ENCODE data around the gene RNF215.

Gene RNF215

DNA sequence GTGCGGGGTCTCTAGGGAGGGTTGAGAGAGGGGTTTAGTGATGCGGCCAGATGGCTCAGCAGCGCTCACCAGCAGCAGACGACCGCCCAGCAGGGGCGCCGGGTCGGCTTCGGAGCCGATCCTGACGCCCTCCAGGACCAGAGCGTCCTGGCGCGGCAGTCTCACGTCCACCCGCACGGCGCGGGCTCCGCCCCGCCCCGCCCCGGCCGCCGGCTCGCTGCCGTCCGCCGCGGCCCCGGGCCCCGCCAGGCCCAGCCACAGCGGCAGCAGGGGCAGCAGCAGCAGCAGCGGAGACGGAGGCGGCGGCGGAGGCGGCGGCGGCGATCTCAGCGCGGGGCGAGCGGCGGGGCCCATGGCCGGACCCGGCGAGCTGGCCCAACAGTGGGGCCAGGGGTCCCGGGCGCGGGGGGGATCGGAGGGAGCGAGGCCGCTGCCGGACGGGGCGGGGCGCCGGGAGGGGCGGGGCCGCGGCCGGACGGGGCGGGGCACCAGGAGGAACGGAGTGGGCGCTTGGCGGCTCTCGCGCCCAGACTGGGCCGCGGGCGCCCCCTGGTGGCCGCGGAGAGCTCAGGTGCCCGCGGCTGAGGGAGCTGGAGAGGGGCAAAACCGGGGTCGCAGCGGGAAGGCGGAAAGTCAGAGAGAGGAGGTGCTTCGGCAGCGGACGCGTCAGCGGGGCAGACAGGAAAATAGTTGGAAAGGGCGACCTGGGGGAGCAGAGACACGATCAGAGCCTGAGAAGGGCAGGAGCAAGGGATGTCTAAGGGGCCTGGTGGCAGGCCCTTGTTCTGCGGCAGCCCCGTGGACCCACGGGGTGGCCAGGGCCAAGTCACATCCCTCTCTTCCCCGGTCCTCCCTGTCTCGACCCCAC, at the start of gene RNF215:
Gene RNF215, minus strand, starts transcription at position 452 of the 868 bp plus-strand sequence. Its CDS starts 98 bp downstream, at position 354.
- DNase-seq, result peak; percentile 93
- Mint-ChIP-seq H3K36me3 (ENCODE audit: low read depth) (no peaks in the 10 kb centered on the region), H3K27ac (peak within 1 kb of the TSS; percentile 45), H3K9me3 (peaks cover 27% of the 10 kb centered on the region), H3K4me3 (peak within 1 kb of the TSS; percentile 86), H3K27me3 (ENCODE audit: low read depth, poor library complexity) (no peaks in the 10 kb centered on the region), H3K4me1 (peaks cover 26% of the 10 kb centered on the region)
- TF ChIP-seq, protein P1, sequence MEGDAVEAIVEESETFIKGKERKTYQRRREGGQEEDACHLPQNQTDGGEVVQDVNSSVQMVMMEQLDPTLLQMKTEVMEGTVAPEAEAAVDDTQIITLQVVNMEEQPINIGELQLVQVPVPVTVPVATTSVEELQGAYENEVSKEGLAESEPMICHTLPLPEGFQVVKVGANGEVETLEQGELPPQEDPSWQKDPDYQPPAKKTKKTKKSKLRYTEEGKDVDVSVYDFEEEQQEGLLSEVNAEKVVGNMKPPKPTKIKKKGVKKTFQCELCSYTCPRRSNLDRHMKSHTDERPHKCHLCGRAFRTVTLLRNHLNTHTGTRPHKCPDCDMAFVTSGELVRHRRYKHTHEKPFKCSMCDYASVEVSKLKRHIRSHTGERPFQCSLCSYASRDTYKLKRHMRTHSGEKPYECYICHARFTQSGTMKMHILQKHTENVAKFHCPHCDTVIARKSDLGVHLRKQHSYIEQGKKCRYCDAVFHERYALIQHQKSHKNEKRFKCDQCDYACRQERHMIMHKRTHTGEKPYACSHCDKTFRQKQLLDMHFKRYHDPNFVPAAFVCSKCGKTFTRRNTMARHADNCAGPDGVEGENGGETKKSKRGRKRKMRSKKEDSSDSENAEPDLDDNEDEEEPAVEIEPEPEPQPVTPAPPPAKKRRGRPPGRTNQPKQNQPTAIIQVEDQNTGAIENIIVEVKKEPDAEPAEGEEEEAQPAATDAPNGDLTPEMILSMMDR (IDR thresholded peaks at IDR 0.05), result peak; percentile 74

DNA sequence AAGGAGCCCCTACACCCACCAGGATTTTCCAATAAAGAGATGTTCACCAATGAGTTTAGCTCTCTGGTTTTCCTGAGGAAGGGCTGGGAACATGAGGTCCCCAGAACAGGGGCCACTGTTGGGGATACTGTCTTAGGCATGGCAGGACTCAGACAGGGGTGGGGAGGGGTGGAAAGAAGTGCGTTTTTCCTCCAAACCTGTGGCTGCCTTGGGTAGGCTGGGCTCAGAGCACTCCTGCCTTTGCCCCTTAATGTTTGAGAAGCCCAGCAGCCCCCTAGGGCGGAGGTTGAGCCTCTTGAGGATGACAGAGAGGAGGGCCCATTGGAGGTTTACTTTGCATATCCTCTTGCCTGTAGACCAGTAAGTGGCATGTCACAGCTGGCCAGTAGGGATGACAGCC, 49.0 kb upstream of the RNF215 start:
- H3K9me3 Mint-ChIP-seq, result no peaks in the 10 kb centered on the region
- TF ChIP-seq, protein P1 (IDR thresholded peaks at IDR 0.05), result no peak
- H3K27me3 Mint-ChIP-seq (ENCODE audit: low read depth, poor library complexity), result peaks cover 13% of the 10 kb centered on the region
- H3K27ac Mint-ChIP-seq, result no peak overlapping the region
- H3K4me1 Mint-ChIP-seq, result peaks cover 10% of the 10 kb centered on the region
- no peak for DNase-seq
- H3K4me3 Mint-ChIP-seq, result no peak overlapping the region
- H3K36me3 Mint-ChIP-seq (ENCODE audit: low read depth), result no peaks in the 10 kb centered on the region

DNA sequence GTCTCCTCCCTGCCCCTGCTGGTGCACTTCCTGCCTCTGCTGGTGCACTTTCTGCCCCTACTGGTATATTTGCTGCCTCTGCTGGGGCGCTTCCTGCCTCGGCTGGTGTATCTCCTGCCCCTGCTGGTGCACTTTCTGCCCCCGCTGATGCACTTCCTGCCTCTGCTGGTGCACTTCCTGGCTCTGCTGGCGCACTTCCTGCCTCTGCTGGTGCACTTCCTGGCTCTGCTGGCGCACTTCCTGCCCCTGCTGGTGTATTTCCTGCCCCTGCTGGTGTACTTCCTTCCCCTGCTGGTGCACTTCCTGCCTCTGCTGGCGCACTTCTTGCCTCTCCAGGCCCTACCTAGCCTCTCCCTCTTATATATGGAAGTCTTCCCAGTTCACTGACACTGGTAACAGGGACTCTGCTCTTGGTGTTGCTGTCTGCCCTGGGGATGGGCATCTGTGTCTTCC, 48.5 kb upstream of the RNF215 start:
- no peak for DNase-seq
- TF ChIP-seq, protein P1 (IDR thresholded peaks at IDR 0.05), result no peak

DNA sequence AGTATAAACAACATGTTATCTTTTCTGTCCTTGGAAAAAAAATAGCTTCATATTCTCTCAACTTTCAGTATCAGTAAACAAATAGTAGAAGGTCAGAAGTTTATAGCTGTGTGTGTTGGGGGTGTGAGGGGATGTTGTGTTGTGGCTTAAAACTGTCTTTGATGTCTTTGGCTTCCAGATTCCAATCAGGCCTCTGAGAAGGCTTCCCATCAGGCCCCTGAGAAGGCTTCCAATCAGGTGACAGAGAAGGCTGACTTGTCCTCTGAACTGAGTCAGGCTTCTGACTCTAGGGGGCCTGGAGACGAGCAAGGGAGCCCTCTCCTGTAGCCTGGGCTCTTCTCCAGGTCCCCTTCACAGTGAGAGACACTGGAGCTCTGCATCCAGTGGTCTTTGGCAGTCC, 47.6 kb upstream of the RNF215 start:
- no peaks in the 10 kb centered on the region for H3K9me3 Mint-ChIP-seq
- H3K4me3 Mint-ChIP-seq, result no peak overlapping the region
- peaks cover 6% of the 10 kb centered on the region for H3K4me1 Mint-ChIP-seq
- H3K27ac Mint-ChIP-seq, result no peak overlapping the region
- TF ChIP-seq, protein P1 (IDR thresholded peaks at IDR 0.05), result no peak
- H3K36me3 Mint-ChIP-seq (ENCODE audit: low read depth), result no peaks in the 10 kb centered on the region
- peaks cover 13% of the 10 kb centered on the region for H3K27me3 Mint-ChIP-seq (ENCODE audit: low read depth, poor library complexity)
- no peak for DNase-seq

More for the DNA sequence above, 48.5 kb upstream of the RNF215 start:
- Mint-ChIP-seq H3K36me3 (ENCODE audit: low read depth) (no peaks in the 10 kb centered on the region), H3K9me3 (no peaks in the 10 kb centered on the region), H3K4me1 (peaks cover 6% of the 10 kb centered on the region), H3K4me3 (no peak overlapping the region), H3K27me3 (ENCODE audit: low read depth, poor library complexity) (peaks cover 9% of the 10 kb centered on the region), H3K27ac (peak overlapping the region; percentile 27)

DNA sequence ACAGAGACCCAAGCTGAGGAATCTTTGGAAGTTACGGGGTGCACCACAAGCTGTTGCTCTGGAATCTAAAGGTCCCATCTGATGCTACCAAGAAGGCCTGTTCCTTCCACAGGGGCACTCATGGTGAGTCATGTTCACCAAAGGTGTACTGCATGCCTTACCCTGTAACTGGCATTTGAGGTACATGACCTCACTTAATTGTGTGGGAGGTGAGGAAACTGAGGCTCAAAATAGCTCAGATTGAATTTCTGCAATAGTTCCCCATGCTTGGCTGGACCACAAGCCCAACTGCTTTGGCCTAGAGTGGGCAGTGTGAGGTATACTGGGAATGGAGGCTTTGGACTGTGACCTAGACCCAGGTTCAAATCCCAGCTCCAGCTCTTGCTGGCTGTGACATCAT, 46.6 kb upstream of the RNF215 start:
- Mint-ChIP-seq H3K4me1 (peaks cover 6% of the 10 kb centered on the region), H3K27me3 (ENCODE audit: low read depth, poor library complexity) (peaks cover 15% of the 10 kb centered on the region), H3K4me3 (no peak overlapping the region), H3K27ac (no peak overlapping the region), H3K36me3 (ENCODE audit: low read depth) (no peaks in the 10 kb centered on the region), H3K9me3 (no peaks in the 10 kb centered on the region)
- TF ChIP-seq, protein P1 (IDR thresholded peaks at IDR 0.05), result no peak
- no peak for DNase-seq

All from nephron progenitor cell (in vitro differentiated cells).